Tibial nerve (tissue), 3 donors: ENCODE results near the gene TIMM22.

ENCODE experiments used
- CTCF ChIP-seq, 5 experiments: fragments of 200-600 bp in 3 of 5; fragments of 450-650 bp in 2 of 5; sonication (generic) in 3 of 5; IDR thresholded peaks; one replicate each; pipeline ENCODE4 v1.5.1; 2016 to 2019; ENCODE audit warnings: antibody characterized with exemption in 5 of 5, mild to moderate bottlenecking in 3 of 5, moderate library complexity in 2 of 5
- POLR2A ChIP-seq, 2 donors: fragments of 450-650 bp; IDR thresholded peaks; one replicate each; pipeline ENCODE4 v1.6.1; 2017; ENCODE audit warnings: antibody characterized with exemption in 2 of 2, mild to moderate bottlenecking in 2 of 2, moderate library complexity in 2 of 2

- TF ChIP-seq POLR2A (IDR thresholded peaks at IDR 0.05) (no peak), CTCF (IDR thresholded peaks at IDR 0.05) (no peak)
These were observed 14.2 kb downstream of the TIMM22 start for GRCh38 chr17:1011138-1011537.
